HG02884 (cell line): ENCODE results near the gene SAP25.

ENCODE experiments used
- ATAC-seq: cut with Tn5 transposase; IDR thresholded peaks from one replicate; pipeline ENCODE4 v1.9.1; 2021; ENCODE audit warnings: mild to moderate bottlenecking, moderate library complexity; ENCODE audit not compliant: unreplicated experiment

Gene SAP25

DNA sequence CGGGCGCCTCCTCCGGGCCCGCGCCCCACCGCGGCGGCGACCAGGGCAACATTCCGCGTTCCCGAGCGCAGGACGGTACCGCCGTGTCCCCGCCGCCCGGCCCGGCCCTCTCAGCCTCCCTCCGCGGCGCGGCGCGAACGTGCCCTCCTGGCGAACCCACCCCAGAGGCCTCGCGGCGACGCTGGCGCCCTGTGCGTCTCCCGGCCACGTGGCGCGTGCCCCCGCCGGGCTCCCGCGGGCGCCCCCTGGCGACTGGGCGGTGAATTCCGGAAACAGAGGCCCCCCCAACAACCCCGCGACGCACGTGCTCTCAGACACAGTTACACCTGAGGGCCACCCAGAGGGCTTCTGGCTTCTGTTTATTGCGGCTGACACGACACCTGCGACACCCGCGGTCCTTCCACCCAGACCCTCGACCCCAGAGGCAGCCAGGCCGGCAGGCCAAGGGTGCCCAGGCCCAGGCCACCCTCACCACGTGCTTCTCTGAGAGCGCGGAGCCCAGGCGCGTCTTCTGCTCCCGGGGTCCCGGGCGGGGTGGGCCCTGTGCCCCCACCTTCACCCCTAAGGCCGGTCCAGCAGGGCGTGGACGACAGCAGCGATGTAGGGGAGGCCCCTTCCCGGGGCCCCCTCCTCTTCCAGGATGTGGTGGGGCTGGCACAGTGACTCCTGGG lies at the start of gene SAP25:
Gene SAP25, minus strand, starts transcription at position 210 of the 671 bp plus-strand sequence. Its CDS starts 158 bp downstream, at position 52.
- ATAC-seq = no peak

DNA sequence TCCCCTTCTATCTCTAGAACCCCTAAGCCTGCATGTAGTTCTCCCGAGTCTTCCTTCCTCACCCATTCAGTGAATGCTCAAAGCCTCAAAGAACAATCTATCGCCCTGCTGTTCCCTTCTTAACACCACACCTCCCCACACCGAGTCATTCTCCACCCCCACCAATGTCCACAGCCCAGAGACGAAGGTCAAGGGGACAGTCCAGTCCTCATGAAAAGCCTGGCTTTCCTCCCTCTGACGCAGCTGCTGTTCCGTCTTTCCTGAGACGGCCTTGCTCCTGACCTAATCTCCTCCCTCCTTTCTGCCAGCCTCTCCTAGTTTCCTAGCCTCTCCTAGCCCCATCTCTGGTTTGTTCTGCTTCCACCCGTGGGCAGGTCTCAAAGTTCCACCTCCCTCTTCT lies 47.9 kb upstream of the SAP25 start:
- ATAC-seq = no peak

DNA sequence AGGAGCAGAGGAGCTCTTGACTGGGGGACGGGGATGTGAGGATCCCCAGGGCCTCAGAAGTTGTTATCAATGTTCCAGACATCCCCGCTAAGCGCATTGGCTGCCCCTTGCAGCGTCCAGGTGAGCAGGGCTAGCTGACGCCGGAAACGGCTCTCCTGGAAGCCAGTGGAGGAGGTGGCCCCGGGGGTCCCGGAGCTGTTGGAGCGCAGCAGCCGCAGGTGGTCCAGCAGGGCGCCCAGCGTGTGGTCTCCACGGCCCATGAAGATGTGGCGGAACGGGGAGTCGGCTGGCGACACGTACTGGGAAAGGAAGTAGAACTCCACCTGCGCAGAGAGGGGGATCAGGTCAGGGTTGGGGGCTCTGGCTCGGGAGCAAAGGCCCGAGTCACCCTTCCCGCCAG lies 47.1 kb upstream of the SAP25 start:
- no peak for ATAC-seq

DNA sequence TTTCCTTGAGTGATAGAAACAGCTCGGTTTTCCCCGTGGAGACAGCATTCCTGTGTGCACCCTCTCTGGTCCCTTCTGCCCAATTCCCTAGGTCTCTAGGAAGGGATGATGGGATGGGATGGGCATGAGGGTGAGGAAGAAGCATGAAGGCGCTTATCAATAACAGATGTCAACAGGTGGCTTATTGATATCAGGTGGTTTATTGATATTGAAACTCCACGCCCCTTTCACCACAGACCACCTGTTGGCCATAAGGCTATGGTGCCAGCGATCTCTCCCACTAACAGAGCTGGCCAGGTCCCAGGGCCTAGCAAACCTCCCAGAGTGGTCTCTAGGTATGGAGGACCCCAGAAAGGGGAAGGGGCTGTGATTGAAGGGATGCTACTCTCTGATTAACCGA lies 46.5 kb upstream of the SAP25 start:
- ATAC-seq = no peak

DNA sequence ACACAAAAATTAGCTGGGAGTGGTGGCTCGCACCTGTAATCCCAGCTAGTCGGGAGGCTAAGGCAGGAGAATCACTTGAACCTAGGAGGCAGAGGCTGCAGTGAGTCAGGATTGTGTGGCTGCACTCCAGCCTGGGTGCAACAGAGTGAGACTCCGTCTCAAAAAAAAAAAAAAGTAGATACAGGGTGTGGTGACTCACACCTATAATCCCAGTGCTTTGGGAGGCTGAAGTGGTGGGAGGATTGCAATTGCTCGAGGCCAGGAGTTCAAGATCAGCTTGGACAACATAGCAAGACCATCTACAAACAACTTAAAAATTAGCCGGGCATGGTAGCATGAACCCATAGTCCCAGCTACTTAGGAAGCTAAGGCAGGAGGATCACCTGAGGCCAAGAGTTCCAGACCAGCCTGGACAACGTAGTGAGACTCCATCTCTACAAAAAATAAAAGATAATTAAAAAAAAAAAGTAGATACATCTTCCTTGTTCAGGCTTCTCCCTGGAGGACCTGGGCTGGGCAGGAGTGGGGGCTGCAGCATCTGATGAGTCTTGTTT lies 40.7 kb upstream of the SAP25 start:
- no peak for ATAC-seq

DNA sequence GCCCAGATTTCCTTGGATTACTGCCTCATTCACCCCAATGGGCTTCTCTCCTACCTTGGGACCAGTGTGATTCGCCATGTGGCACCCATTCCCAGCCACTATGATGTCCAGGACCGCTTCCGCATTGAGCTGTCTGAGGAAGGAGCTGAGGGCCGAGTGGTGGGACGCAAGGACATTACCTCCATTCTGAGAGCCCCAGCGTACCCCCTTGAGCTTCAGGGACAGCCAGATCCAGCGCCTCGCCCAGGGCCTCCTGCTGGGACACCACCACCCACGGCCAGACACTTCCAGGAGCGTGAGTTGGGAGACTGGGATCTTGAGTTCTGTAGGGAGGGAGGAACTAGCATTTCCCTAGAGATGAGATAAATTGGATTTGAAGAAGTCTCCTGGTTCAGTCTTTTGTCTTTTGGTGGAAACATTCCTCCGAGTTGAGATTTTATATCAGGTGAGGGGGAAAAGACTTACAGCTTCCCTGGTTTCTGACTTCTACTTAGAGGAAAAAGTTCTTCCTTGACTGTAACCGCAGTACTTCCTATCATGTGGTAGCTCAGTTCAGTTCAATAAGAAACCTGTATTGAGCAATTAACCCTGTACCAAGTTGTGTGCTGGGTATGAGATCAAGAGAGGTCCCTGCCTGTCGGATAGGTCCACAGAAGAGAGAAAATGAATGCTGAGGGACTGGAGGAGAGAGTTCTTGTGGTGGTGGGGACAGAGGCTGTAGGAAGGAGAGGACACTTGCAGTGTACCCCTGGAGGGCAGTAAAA lies 39.9 kb upstream of the SAP25 start:
- ATAC-seq = no peak

DNA sequence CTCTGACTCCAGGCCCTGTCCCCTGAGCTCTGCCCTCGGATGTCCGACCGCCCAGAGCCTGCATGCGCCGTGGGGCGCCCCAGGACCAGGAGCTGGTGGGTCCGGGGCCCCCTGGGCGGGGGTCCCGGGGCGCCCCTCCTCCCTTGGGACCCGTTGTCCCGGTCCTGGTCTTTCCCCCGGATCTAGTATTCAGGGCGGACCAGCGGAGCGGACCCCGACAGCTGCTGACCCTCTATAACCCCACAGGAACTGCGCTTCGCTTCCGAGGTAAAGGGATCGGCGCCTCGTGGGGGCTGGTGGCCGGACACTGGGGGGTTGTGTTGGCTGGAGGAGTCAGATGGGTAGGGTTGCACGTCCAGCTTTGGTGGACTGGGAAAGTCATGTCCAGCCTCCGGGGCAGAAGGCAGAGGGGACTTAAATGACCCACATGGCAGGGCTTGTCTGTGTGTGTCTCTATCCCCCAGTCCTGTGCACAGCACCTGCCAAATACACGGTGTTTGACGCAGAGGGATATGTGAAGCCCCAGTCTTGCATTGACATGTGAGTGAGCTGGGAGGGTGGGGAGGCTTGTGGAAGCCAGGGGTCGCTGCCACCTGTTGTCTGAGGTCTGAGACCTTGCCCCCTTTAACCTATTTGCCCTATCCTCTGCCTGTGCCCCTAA lies 39.2 kb upstream of the SAP25 start:
- ATAC-seq = no peak

DNA sequence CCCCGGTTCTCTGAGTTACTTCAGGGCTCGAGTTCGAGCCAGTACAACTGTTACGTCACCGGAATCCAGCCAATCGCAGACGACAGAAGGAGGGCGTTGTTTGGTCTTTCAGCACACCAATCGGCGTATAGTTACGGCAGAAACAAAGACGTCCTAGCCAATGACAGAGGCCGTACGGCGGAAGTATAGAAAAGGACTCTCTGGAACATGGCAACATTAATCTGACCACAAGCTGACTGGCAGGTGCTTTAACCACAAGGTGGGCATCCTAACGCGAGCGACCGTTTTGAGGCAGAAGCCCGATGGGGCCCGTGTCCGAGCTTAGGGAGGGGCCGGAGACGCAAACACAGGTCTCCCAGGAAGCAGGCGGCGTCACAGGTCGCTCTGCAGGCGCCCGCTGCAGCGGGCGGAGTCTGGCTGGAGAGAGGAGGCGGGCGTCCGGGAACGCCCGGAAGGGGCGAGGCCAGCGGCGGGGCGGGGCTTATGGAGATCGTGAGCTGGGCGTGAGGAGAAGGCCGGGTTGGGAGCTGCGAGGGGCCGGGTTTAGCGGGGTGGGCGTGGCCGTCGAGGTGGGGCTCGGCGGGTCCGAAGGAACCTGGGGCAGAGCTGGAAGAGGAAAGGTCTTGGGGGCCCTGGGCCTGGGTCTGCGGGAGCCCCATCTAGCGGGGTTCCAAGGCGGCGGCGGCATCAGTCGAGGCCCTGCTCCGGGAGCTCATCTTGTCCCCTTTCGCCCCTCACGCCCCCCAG lies 38.5 kb upstream of the SAP25 start, which contains the start of gene MOSPD3:
Gene MOSPD3, plus strand, starts transcription at position 558 of the 747 bp plus-strand sequence. CDS start 252 bp downstream, outside the sequence.
- peak; percentile 86 for ATAC-seq

DNA sequence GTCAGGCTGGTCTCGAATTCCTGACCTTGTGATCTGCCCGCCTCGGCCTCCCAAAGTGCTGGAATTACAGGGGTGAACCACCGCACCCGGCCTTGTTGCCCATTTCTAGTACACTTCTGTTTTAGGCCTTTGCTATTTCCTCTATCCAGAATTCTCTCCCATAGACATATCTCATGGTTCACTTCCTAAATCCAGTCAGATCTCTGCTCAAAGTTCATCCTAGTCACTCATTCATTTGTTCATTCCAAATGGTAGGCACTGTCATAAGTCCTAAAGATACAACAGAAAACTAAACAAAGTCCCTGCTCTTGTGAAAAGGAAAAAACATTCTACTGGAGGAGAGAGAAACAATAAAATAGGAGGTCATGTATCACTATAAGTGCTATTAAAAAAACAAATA lies 36.3 kb upstream of the SAP25 start:
- no peak for ATAC-seq

DNA sequence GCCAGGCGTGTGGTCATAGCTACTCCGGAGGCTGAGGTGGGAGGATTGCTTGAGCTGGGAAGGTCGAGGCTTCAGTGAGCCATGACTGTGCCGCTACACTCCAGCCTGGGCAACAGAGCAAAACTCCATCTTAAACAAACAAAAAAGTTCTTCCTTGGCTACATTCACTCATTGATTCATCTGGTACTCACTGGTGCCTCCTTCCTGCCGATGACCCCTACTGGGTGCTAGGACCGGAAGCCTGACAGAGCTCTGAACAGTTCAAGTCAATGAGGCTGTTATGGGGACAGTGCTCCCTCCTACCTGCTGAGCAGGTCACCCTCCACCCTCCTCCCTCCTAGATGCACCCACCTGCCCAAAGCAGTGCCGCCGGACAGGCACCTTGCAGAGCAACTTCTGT lies 33.4 kb upstream of the SAP25 start:
- no peak for ATAC-seq

DNA sequence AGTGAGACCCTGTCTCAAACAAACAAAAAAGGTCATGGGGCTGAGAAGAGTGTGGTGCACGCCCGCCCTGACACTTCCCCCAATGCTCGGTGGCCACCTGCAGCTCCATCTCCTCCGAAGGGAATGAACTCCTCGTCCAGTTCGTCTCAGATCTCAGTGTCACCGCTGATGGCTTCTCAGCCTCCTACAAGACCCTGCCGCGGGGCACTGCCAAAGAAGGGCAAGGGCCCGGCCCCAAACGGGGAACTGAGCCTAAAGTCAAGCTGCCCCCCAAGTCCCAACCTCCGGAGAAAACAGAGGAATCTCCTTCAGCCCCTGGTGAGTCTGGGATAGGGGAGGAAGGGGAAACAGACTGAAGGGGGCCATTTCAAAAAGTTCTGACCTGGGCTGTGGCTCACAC lies 32.6 kb upstream of the SAP25 start:
- ATAC-seq = no peak

DNA sequence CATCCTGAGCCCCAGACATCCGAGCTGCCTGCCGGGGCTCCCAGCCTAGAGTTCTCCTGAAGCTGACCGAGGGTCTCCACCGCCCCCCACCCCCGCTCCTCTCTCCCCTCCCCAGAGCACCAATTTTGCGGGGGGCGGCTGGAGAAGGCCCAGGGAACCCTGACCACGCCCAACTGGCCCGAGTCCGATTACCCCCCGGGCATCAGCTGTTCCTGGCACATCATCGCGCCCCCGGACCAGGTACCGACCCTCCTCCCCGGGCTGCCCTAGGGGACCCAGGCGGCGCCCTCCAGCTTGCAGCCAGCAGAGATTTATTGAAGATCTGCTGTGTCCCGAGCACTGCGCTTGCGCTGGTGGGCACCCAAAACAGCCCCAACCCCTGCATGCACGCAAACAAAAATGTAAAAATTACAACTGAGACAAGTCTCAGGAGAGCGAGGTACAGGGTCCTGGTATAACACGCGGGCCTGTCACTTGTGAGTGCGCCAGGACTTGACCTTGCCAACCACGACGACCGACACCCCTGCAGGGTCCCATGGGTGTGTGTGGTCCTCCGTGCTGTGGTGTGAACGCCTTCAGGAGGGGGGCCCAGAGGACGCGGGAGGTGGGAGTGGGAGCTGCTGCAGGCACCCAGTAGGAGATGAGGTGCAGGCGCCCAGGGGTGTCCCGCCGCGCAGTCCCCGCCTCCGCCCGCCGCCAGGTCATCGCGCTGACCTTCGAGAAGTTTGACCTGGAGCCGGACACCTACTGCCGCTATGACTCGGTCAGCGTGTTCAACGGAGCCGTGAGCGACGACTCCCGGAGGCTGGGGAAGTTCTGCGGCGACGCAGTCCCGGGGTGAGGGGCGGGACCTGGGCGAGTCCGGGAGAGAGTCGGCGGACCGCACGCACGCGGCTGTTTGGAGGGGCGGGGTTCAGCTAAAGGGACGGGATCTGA lies 31.5 kb upstream of the SAP25 start:
- ATAC-seq = no peak

DNA sequence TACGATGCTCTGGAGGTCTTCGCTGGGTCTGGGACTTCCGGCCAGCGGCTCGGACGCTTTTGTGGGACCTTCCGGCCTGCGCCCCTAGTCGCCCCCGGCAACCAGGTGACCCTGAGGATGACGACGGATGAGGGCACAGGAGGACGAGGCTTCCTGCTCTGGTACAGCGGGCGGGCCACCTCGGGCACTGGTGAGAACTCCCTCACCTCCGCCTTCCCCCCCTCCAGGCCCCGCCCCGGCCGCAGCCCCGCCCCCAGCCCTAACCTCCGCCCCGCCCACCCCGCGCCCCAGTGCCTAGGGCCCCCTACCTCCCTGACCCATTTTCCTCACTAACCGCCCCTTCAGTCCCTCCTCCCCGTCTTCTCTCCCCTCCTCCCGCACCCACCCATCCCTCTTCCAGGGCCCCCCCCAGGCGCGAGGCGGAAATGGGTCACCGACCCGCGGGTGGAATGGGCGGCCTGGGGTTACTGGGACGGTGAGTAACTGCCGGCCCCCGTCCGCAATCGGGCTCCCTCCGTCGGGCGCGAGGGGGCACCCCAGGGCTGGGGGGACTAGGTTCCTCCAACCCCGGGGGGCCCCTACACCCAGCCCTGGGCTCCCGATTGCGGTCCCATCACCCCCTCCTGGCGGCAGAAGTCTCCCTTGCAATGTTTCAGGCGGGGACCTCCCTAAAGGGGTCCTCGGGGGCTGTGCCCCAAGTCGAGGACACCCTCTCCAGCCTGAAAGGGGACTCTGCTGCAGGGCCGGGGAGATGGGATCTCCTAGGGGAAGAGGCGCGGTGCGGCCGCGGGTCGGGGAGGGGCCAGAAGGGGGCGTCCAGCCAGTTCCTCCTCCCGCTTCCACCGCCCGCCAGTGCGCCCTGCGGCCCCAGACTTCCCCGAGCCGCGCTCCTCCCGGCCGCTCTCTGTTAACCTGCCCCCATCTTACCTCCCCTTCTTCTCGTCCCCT lies 30.6 kb upstream of the SAP25 start:
- no peak for ATAC-seq

DNA sequence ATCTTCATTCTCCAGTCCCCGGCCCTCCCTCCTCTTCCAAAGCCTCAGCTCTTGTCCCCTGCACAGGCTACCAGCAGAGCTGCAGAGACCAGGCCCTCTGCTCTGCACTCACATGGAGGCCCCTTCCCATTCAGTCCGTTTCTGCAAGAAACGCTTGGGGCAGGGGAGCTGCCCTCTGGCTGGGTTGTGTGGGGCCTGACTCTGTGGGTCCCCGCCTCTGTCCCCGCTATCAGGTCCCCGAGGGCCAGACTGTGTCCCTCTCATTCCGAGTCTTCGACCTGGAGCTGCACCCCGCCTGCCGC lies 30.0 kb upstream of the SAP25 start:
- ATAC-seq = no peak

DNA sequence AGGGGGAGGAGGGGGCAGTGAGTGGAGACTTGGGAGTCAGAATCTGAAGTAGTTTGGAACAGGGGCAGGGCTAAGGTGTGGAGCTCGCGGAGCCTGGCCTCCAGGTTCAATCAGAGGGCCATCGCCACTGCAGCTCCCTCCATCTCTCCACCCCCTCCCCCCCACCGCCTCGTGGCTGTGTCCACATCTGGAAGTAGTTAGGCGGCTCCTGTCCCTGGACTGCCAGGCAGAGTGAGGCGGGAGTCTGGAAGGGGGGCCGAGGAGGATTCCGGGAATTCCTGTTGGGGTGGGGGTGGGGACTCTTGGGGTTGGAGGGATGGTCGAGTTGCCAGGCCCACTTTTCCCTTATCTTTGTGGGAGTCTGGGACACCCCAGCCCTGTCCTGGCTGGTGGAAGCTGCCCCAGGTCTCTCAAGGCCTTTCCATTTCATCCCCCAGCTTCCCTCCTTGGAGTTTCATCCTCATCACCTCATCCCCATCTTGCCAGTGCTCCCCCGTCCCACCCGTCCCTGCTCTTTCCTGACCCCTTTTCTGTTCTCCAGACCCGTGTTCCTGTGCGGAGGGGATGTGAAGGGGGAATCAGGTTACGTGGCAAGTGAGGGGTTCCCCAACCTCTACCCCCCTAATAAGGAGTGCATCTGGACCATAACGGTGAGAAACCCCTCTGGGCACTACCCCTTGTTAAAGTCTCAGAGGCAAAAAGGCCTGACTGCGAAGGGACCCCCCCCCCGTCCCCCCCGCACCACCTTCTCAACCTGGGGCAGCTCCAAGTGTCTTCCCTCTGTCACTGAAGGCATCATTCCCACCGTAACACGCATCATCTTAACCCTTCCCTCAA lies 29.4 kb upstream of the SAP25 start:
- ATAC-seq = no peak

DNA sequence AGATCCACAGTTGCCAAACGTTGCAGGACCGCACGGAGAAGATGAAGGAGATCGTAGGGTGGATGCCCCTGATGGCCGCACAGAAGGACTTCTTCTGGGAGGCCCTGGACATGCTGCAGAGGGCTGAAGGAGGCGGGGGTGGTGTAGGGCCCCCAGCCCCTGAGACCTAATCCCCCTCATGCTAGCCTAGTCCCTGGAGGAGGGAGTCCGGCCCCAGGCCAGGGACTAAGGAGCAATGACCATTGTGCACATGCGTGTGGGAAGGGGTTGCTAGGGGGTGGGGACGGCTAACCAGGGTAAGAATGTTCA lies 27.0 kb upstream of the SAP25 start:
- no peak for ATAC-seq

DNA sequence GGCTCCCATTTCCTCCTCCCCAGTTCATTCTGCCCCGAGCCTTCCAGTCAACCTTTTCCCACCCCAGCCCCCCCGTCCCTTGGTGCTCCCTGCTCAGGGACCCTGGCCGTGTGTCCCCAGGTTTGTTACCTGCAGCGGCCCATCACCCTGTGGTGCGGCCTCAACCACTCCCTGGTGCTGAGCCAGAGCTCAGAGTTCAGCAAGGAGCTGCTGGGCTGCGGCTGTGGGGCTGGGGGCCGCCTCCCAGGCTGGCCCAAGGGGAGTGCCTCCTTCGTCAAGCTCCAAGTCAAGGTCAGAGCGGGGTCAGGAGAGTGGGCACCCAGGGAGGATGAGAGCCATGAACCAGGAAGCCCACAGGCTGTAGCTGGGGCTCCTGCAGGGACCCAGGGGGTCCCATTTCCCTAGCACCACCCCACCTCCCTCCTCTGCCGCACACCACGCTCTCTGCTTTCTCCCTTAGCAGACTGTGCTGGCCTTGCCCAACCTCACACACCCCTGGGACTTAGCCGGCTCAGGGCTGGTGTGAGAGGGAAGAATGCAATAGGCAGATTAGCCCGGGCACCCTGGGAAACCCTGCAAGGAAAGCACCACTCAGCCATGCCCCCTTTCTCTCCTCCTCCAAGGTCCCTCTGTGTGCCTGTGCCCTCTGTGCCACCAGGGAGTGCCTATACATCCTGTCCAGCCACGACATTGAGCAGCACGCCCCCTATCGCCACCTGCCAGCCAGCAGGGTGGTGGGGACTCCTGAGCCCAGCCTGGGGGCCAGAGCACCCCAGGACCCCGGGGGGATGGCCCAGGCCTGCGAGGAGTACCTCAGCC lies 26.4 kb upstream of the SAP25 start:
- ATAC-seq = no peak
